HAP-1 (cell line): ENCODE measurements around the gene IRS2.

Source experiments
- DNase-seq, 2 experiments: peaks; one replicate each; pipeline ENCODE4 v3.0.0-alpha.2; 2016 to 2020; ENCODE audit warnings: low spot score in 2 of 2
- H3K27me3 ChIP-seq: fragments of 250-450 bp; sonication (Bioruptor Pico); 2 replicates; pipeline ENCODE4 v1.5.1; 2020; ENCODE audit warnings: low read depth, mild to moderate bottlenecking, moderate library complexity
- H3K36me3 ChIP-seq: fragments of 250-450 bp; sonication (Bioruptor Pico); replicated peaks from 2 replicates; pipeline ENCODE4 v1.5.1; 2020; ENCODE audit warnings: mild to moderate bottlenecking
- H3K4me1 ChIP-seq: fragments of 250-450 bp; sonication (Bioruptor Pico); 2 replicates; pipeline ENCODE4 v1.5.1; 2020; ENCODE audit warnings: mild to moderate bottlenecking
- H3K4me3 ChIP-seq: fragments of 250-450 bp; sonication (Bioruptor Pico); 2 replicates; pipeline ENCODE4 v1.5.1; 2020; ENCODE audit warnings: mild to moderate bottlenecking, moderate library complexity
- H3K9me3 ChIP-seq: fragments of 250-450 bp; sonication (Bioruptor Pico); 2 replicates; pipeline ENCODE4 v1.5.1; 2020; ENCODE audit warnings: mild to moderate bottlenecking, moderate library complexity
- in situ Hi-C: fragments of 300-500 bp; cut with MboI; formaldehyde crosslinking; loops from 3 replicates; pipeline ENCODE4 v1.14.3; 2020; ENCODE audit warnings: low sequenced_read_pairs, inconsistent platforms, mixed read lengths

Gene IRS2

GRCh38 chr13:109750221-109750775, 36.1 kb downstream of the IRS2 start:
- no peaks in the 10 kb centered on the region for H3K9me3 ChIP-seq
- H3K4me1 ChIP-seq: no peaks in the 10 kb centered on the region
- H3K36me3 ChIP-seq: no peaks in the 10 kb centered on the region
- no peak overlapping the region for H3K4me3 ChIP-seq
- H3K27me3 ChIP-seq: no peaks in the 10 kb centered on the region
- DNase-seq: no peak
- in situ Hi-C loops: no loop called here

- Histone ChIP-seq H3K36me3 (no peaks in the 10 kb centered on the region), H3K4me1 (no peaks in the 10 kb centered on the region), H3K9me3 (no peaks in the 10 kb centered on the region), H3K4me3 (no peak overlapping the region), H3K27me3 (no peaks in the 10 kb centered on the region)
- in situ Hi-C loops: no loop called here
- no peak for DNase-seq
Measured at GRCh38 chr13:109749365-109749764, 37.0 kb downstream of the IRS2 start.

GRCh38 chr13:109748677-109749076, 37.7 kb downstream of the IRS2 start:
- Histone ChIP-seq H3K27me3 (no peaks in the 10 kb centered on the region), H3K4me3 (no peak overlapping the region), H3K4me1 (no peaks in the 10 kb centered on the region), H3K9me3 (no peaks in the 10 kb centered on the region), H3K36me3 (no peaks in the 10 kb centered on the region)
- no peak for DNase-seq
- in situ Hi-C loops: no loop called here

- H3K4me3 ChIP-seq: no peak overlapping the region
- no peaks in the 10 kb centered on the region for H3K4me1 ChIP-seq
- no peak for DNase-seq
- no peaks in the 10 kb centered on the region for H3K36me3 ChIP-seq
- no peaks in the 10 kb centered on the region; the same call in 1 of the 2 replicates for H3K27me3 ChIP-seq
- in situ Hi-C loops: no loop called here
- no peaks in the 10 kb centered on the region for H3K9me3 ChIP-seq
Measured at GRCh38 chr13:109747524-109747923, 38.9 kb downstream of the IRS2 start.

- in situ Hi-C loops: no loop called here
- H3K4me3 ChIP-seq: no peak overlapping the region
- no peaks in the 10 kb centered on the region; the same call in 1 of the 2 replicates for H3K27me3 ChIP-seq
- DNase-seq: no peak
- no peaks in the 10 kb centered on the region for H3K4me1 ChIP-seq
- no peaks in the 10 kb centered on the region for H3K9me3 ChIP-seq
- H3K36me3 ChIP-seq: no peaks in the 10 kb centered on the region
Measured at GRCh38 chr13:109746364-109746763, 40.0 kb downstream of the IRS2 start.

GRCh38 chr13:109745702-109746101, 40.7 kb downstream of the IRS2 start:
- in situ Hi-C loops: no loop called here
- Histone ChIP-seq H3K36me3 (no peaks in the 10 kb centered on the region), H3K4me3 (no peak overlapping the region), H3K4me1 (no peaks in the 10 kb centered on the region), H3K27me3 (no peaks in the 10 kb centered on the region; the same call in 1 of the 2 replicates), H3K9me3 (no peaks in the 10 kb centered on the region)
- no peak for DNase-seq

GRCh38 chr13:109745060-109745459, 41.3 kb downstream of the IRS2 start:
- H3K4me3 ChIP-seq: no peak overlapping the region
- no peak for DNase-seq
- H3K27me3 ChIP-seq: no peaks in the 10 kb centered on the region; the same call in 1 of the 2 replicates
- no peaks in the 10 kb centered on the region for H3K9me3 ChIP-seq
- no peaks in the 10 kb centered on the region for H3K4me1 ChIP-seq
- in situ Hi-C loops: no loop called here
- no peaks in the 10 kb centered on the region for H3K36me3 ChIP-seq

- Histone ChIP-seq H3K27me3 (no peaks in the 10 kb centered on the region; the same call in 1 of the 2 replicates), H3K36me3 (no peaks in the 10 kb centered on the region), H3K4me1 (no peaks in the 10 kb centered on the region), H3K4me3 (no peak overlapping the region), H3K9me3 (no peaks in the 10 kb centered on the region)
- in situ Hi-C loops: no loop called here
- no peak for DNase-seq
Measured at GRCh38 chr13:109744512-109745051, 41.8 kb downstream of the IRS2 start.

GRCh38 chr13:109743706-109744453, 42.5 kb downstream of the IRS2 start:
- Histone ChIP-seq H3K4me1 (no peaks in the 10 kb centered on the region), H3K9me3 (no peaks in the 10 kb centered on the region), H3K36me3 (no peaks in the 10 kb centered on the region), H3K27me3 (no peaks in the 10 kb centered on the region; the same call in 1 of the 2 replicates), H3K4me3 (no peak overlapping the region)
- DNase-seq: no peak
- in situ Hi-C loops: no loop called here

GRCh38 chr13:109741966-109742365, 44.4 kb downstream of the IRS2 start:
- Histone ChIP-seq H3K4me1 (no peaks in the 10 kb centered on the region), H3K4me3 (no peak overlapping the region), H3K36me3 (no peaks in the 10 kb centered on the region), H3K9me3 (no peaks in the 10 kb centered on the region), H3K27me3 (no peaks in the 10 kb centered on the region; the same call in 1 of the 2 replicates)
- in situ Hi-C loops: no loop called here
- DNase-seq: no peak

- no peak for DNase-seq
- in situ Hi-C loops: no loop called here
- H3K36me3 ChIP-seq: no peaks in the 10 kb centered on the region
- no peaks in the 10 kb centered on the region for H3K4me1 ChIP-seq
- H3K27me3 ChIP-seq: no peaks in the 10 kb centered on the region; the same call in 1 of the 2 replicates
- H3K9me3 ChIP-seq: no peaks in the 10 kb centered on the region
- H3K4me3 ChIP-seq: no peak overlapping the region
Measured at GRCh38 chr13:109740721-109741120, 45.7 kb downstream of the IRS2 start.

GRCh38 chr13:109740121-109740520, 46.3 kb downstream of the IRS2 start:
- no peaks in the 10 kb centered on the region for H3K9me3 ChIP-seq
- no peaks in the 10 kb centered on the region for H3K36me3 ChIP-seq
- DNase-seq: no peak
- no peaks in the 10 kb centered on the region for H3K4me1 ChIP-seq
- H3K4me3 ChIP-seq: no peak overlapping the region
- H3K27me3 ChIP-seq: no peaks in the 10 kb centered on the region; the same call in 1 of the 2 replicates
- in situ Hi-C loops: no loop called here

GRCh38 chr13:109738298-109738746, 48.1 kb downstream of the IRS2 start:
- in situ Hi-C loops: no loop called here
- H3K9me3 ChIP-seq: no peaks in the 10 kb centered on the region
- no peaks in the 10 kb centered on the region for H3K4me1 ChIP-seq

GRCh38 chr13:109737606-109738005, 48.8 kb downstream of the IRS2 start:
- in situ Hi-C loops: no loop called here
- no peaks in the 10 kb centered on the region for H3K27me3 ChIP-seq
- DNase-seq: no peak
- no peaks in the 10 kb centered on the region for H3K9me3 ChIP-seq
- H3K4me3 ChIP-seq: no peak overlapping the region
- no peaks in the 10 kb centered on the region for H3K4me1 ChIP-seq
- H3K36me3 ChIP-seq: no peaks in the 10 kb centered on the region

More at GRCh38 chr13:109738298-109738746, 48.1 kb downstream of the IRS2 start:
- DNase-seq: no peak
- H3K4me3 ChIP-seq: no peak overlapping the region
- H3K36me3 ChIP-seq: no peaks in the 10 kb centered on the region
- H3K27me3 ChIP-seq: no peaks in the 10 kb centered on the region; the same call in 1 of the 2 replicates
